ENCODE results near the gene EML2.

DNA sequence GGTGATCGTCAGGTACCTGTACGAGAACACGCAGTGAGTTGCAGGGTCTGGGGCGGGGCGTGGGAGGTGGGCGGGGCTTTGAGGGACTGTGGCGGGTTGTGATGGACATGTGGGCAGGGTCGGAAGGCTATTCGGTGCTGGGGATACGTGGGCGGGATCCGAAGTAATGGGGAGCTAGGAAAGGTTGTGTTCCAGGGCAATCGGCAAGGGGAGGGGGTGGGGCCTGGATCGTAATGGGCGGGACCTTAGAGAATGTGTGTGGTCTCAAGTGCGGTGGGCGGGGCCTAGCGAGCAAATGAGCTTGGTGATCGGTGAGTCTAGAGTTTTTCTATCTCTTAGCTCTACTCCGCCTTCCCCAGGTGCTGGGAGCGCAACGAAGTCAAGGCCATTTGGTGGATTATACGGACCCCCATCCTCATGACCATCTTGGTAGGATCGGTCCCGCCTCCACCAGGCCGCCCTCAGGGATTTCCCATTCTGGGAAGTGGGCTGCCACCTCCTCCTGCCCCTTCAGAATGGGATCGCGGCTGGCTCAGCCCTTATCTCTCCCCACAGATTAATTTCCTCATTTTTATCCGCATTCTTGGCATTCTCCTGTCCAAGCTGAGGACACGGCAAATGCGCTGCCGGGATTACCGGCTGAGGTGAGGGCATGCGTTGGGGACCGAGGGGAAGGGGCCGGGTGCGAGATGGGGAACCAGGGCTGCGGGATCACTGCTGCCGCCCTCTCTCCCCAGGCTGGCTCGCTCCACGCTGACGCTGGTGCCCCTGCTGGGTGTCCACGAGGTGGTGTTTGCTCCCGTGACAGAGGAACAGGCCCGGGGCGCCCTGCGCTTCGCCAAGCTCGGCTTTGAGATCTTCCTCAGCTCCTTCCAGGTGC lies 38.4 kb upstream of the EML2 start:
- peak in 1 of 12 donors; percentile 5 for TF ChIP-seq CTCF (IDR thresholded peaks at IDR 0.05)
- no peak for TF ChIP-seq POLR2A (IDR thresholded peaks at IDR 0.05)
